ENCODE data around the gene PROZ.
"Not testable (repeated sequence)": the region's sequence is repeated elsewhere in the genome, so short reads cannot be mapped to it uniquely, and the experiment has no call there.

The PROZ gene, protein sequence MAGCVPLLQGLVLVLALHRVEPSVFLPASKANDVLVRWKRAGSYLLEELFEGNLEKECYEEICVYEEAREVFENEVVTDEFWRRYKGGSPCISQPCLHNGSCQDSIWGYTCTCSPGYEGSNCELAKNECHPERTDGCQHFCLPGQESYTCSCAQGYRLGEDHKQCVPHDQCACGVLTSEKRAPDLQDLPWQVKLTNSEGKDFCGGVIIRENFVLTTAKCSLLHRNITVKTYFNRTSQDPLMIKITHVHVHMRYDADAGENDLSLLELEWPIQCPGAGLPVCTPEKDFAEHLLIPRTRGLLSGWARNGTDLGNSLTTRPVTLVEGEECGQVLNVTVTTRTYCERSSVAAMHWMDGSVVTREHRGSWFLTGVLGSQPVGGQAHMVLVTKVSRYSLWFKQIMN

DNA sequence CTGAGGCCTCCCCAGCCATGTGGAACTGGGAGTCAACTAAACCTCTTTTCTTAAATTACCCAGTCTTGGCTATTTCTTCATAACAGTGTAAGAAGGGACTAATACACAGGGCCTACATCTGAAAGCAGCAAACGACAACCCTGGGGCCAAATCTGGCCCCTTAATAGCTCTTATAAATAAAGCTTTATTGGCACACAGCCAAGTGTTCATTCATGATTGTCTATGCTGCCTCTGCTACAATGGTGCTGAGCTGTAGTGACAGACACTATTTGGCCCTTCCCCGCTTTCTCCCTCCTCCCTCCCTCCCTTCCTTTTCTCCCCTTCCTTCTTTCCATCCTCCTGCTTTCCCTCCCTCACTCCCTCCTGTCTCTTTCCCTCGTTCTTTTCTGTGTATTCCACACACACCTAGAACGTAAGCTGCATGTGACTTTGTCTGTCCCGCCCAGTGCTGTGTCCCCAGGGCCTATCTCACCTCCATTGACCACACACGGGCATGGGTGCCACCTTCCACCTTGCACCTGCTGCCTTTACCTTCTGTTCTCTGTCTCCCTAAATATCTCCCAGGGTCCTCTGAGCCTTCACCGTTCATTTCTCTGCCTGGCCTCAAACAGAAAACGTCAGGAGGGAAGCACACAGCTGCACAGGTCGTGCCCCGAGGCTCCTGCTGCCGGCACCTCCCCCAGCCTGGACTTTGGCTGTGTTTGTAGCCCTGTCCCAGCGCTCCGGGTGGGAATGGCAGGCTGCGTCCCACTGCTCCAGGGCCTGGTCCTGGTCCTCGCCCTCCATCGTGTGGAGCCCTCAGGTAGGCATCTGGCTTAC lies at the start of gene PROZ:
PROZ (plus strand) TSS at position 720 of the 819 bp plus-strand sequence; CDS start at position 733, 13 bp downstream.
- no peak for DNase-seq

DNA sequence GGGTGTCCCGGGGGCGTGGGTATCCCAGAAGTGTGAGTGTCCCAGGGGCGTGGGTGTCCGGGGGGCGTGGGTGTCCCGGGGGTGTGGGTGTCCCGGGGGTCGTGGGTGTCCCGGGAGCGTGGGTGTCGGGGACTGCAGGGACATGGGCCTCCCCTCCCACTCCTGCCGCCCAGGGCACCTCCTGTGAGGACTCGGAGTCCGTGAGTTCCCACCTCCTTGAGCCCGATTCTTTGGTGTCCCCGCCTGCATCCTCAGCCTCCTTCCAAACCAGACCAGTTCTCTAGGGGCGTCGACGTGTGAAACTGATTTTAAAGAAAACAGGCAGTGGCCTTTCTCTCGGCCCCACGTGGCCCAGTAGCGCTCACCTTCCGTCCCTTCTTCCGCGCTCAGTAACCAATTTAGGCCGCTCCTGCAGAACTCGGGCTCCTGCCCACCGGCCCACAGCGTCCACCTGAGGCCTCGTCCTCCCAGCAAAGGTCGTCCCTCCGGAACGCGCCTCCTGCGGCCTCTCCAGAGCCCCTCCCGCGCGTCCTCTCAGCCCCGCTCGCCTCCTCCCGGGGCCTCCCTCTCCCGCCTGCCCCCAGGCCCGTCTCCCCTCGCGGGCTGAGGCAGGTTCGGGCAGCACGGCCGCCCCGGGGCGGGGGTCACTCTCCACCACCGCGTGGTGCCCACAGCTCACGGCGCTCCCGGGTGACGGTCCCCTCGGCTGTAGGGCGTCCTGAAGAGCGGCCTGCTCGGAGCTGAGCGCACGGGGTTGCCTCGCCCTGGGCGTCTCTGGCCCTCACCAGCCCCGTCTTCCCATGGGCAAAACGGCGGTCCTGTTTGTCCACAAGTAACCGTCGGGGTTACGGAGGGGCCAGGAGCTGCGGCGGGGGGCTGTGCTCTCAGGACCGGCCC lies 49.0 kb upstream of the PROZ start:
- DNase-seq, result no peak

DNA sequence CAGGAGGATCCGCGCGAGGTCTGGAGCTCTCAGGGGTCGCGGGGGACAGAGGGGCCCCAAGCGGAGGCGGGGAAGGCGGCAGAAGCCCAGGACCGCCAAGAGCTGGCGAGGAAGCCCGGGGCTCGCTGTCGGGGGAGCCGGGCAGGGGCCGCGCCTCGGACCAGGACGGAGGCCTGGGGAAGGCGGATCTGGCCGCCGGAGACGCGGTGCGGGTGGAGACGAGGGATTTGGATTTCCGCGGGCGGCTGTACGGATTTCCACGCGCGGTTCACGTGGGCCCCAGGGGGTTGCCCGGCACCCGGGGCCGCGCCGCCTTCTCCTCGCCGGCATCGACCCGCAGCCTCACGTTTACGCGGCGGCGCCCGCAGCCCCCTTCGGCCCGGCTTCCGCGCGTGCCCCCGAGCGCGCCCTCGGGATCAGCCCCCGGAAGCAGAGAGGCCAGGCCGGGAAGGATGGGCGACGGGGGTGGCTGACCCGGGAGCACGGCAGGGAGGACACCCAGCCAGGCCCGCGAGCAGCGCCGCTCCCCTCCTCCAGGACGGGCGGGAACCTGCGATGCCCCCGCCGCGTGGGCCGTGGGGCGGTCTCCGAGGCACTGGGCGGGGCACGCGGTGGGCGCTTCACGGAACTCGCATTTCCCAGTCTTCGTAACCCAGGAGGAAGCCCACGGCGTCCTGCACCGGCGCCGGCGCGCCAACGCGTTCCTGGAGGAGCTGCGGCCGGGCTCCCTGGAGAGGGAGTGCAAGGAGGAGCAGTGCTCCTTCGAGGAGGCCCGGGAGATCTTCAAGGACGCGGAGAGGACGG lies 48.2 kb upstream of the PROZ start:
- DNase-seq, result peak; percentile 56 to 57

DNA sequence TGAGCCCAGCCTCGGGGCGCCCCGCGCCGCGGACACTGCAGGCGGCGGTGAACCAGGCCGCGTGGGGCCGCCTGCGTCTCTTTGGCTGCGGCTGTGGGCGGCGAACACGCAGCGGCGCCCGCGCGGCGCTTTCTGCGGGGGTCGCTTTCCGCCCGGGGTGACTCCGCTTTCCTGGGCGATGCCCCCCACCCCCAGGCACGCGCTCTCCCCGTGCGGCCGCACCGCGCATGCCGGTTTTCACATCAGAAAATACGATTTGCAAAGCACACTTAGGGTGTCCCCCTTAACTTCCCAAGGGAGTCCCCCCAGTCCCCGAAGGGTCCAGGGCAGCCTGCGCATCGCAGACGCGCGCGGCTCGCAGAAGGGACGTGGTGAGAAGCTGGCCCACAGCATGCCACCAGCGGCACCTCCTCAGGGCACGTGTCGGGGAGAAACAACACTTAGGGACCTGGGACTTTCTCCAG lies 47.6 kb upstream of the PROZ start:
- peak; percentile 14 to 25 for DNase-seq

DNA sequence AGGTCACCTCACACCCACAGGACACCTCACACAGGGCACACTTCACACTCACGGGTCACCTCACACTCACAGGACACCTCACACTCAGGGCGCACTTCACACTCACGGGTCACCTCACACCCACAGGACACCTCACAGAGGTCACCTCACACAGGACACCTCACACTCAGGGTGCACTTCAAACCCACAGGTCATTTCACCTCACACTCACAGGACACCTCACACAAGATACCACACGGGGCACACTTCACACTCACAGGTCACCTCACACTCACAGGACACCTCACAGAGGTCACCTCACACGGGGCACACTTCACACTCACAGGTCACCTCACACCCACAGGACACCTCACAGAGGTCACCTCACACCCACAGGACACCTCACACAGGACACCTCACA lies 46.6 kb upstream of the PROZ start:
- DNase-seq, result not testable (repeated sequence)

DNA sequence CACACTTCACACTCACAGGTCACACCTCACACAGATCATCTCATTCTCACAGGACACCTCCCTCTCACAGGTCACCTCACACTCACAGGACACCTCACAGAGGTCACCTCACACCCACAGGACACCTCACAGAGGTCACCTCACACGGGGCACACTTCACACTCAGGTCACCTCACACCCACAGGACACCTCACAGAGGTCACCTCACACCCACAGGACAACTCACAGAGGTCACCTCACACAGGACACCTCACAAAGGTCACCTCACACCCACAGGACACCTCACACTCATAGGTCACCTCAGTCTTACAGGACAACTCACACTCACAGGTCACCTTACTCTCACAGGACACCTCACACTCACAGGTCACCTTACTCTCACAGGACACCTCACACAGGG lies 46.0 kb upstream of the PROZ start:
- DNase-seq, result not testable (repeated sequence)

DNA sequence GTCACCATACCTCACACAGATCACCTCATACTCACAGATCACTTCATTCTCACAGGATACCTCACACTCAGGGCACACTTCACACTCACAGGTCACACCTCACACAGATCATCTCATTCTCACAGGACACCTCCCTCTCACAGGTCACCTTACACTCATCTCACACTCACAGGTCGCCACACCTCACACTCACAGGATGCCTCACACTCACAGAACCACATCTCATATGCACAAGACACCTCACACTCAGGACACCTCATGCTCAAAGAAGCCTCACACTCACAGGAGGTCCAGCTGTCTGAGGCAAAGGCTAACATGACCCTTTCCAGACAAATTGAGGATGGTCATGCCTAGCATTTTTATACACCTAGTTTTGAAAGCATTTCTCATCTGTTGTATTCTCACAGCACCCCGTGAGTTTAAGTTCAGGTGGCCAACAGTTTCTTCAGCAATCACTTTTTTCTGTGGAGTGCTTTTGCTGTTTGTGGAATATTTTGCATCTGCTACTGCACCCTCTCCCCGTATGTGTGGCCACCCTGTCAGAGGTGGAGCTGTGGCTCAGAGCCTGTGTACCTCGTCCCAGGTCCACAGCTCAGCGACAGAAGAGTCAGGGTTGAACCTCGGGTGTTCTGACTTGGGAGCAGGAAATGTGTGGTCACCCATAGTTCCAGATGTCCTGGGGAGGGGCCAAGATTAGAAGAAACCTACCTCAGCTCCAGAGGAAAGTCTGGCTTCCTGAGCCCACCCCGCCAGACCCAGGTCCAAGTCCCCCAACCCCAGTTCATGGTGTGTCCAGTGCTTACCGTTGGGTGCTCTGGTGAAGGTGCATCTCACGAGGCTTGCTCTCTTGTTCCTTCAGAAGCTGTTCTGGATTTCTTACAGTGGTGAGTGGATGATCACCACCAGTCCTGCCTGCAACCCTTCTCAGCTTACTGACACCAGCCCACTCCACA lies 45.3 kb upstream of the PROZ start:
- DNase-seq, result no peak

DNA sequence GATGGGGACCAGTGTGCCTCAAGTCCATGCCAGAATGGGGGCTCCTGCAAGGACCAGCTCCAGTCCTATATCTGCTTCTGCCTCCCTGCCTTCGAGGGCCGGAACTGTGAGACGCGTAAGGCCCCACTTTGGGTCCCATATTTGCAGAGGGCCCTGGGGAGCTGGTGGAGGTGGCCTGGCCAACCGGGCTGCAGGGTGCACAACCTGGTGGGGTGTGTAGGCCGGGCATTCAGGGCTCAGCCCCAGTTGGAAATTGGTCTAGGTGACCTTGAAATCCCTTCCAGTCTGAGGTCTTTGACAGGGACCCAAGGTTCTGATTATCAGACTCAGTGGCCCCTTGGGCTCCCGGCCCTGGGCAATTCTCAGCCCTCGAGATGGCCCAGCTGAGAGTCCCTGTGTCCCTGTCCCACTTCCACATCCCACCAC lies 44.6 kb upstream of the PROZ start:
- no peak for DNase-seq

DNA sequence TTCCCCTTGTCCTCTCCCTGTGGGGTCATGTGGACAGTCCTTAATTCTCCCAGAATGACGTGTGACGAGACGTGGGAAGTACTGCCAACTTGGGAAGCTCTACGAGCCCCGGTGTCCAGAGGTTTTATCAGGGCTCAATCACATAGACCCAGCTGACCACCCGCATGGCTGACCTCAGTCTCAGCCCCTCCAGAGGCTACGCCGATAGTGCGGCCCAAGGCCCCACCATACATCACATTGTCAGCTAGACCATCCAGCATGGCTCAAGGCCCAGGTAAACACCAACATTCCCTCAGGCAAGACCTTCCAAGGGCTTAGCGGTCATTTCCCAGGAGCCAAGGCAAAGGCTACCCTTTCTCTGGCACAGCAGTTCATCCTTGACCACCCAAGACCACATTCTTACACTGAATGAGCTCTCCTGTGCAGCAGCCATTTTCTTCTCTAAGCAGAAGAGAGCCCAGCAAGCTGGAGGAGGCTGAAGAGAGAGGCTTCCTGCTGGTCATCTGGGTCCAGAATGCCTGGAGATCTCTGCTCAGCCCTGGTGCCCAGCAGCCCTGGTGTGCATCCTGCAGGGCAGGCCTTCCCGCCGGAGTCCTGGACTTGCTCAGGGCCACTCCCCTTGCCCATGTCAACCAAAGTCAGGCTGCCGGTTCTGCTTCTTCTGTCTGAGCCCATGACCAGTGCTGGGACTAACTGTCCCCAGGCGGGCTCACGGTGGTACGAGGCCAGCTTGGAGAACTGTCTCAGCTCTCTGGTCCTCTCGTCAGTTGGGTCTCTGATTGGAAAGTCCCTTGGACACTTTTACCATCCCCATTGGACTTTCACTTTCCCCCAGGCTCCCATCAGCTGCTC lies 43.7 kb upstream of the PROZ start:
- DNase-seq, result no peak

DNA sequence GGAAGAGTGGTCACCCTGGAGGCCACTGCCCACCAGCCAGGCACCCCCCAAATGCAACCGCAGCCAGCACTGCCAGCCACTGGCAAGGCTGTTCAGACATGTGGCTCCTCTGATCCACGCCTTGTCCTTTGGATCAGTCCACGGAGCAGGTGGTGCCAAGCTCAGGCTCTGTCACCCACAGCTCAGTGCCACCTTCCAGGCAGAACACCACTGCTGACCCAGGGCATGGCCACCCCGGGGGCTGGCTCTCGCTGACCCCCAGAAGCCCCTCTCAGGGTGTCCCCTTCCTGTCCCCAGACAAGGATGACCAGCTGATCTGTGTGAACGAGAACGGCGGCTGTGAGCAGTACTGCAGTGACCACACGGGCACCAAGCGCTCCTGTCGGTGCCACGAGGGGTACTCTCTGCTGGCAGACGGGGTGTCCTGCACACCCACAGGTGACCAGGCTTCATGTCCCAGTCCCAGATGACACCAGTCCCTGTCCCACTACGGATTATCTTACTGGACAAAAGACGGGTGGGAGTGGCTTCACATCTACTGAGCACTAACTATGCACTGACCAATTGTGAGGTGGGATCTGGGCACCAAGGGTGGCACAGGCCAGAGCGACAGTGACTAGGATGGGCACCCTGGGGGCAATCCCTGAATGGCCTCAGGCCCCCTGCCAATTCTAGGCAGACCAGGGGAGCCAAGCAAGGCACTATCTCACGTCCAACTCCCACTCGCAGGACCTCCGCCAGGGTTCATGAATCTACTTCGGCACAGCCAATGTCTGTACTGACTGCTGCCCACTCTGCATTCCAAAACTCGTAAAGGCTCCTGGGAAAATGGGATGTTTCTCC lies 42.9 kb upstream of the PROZ start:
- DNase-seq, result no peak

DNA sequence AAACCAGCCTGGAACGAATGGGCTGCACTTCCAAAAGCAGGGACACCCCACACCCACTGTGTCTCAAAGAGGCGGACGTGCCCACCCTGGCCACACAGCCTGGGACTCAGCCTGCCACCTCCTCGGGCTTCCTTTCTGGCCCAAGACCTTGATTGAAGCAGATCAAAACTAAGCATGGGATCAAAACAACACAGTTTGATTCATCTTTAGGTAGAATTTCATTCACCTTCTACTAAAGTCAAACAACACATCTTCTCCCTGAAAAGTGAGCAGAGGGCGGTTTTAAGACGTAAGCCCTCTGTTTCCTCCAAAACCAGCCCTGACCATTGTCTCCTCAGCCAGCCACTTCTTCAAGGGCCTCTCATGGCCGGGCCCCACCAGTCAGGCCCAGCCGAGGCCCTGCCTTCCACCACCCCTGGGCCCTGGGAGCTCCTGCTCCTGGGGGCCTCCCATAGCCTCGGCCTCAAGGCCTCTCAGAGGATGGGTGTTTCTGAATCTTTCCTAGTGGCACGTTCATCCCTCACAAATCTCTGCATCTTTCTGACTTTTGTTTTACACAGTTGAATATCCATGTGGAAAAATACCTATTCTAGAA lies 42.1 kb upstream of the PROZ start:
- no peak for DNase-seq

DNA sequence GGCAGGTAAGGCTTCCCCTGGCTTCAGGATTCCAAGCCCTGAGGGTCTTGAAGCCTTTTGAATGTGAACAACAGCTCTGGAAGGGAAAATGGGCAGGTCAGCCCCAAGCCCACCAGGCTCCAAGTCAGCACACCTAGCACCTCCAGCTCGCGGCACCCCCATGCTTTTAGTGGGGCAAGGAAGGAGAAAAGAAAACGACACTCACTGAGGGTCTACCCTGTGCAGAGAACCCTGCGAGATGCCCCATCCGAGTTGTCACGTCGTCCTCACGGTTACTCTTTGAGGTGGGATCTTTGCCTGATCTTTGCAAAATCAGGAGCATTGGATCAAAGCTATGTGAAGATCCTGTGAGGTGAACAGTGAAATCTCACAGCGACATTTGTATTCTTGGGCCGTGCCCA lies 41.6 kb upstream of the PROZ start:
- no peak for DNase-seq

DNA sequence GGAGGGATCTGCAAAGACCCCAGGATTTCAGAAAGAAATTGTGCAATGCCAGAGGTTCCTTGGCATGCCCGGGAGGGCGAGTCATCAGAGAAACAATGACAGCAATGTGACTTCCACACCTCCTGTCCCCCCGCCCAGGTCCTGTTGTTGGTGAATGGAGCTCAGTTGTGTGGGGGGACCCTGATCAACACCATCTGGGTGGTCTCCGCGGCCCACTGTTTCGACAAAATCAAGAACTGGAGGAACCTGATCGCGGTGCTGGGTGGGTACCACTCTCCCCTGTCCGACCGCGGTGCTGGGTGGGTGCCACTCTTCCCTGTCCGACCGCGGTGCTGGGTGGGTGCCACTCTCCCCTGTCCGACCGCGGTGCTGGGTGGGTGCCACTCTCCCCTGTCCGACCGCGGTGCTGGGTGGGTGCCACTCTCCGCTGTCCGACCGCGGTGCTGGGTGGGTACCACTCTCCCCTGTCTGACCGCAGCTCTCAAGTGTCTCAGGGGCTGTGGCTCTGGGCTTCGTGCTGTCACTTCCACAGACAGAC lies 41.0 kb upstream of the PROZ start:
- DNase-seq, result no peak

DNA sequence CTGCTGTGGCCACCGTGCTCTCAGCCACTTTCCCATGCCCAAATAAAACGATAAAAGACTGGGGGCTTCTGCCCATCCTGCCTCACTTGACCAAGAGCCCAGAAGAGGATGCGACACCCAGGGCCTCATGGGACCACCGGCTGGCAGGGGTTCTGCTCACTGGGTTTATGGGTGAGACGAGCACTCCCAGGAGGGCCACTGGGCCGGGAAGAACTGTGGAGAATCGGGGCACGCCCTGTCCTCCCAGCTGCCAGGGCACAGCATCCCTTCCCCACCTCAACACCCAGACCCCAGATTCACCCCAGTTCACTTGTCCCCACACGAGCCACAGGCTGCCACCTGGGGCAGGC lies 40.6 kb upstream of the PROZ start:
- no peak for DNase-seq

DNA sequence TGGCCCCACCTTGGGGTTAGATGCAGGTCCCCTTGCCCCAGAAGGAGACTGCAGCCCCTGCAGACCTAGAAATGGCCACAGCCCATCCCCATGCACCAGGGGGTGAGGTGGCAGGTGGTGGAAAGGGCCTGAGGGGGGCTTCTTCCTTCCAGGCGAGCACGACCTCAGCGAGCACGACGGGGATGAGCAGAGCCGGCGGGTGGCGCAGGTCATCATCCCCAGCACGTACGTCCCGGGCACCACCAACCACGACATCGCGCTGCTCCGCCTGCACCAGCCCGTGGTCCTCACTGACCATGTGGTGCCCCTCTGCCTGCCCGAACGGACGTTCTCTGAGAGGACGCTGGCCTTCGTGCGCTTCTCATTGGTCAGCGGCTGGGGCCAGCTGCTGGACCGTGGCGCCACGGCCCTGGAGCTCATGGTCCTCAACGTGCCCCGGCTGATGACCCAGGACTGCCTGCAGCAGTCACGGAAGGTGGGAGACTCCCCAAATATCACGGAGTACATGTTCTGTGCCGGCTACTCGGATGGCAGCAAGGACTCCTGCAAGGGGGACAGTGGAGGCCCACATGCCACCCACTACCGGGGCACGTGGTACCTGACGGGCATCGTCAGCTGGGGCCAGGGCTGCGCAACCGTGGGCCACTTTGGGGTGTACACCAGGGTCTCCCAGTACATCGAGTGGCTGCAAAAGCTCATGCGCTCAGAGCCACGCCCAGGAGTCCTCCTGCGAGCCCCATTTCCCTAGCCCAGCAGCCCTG lies 40.0 kb upstream of the PROZ start:
- no peak for DNase-seq

DNA sequence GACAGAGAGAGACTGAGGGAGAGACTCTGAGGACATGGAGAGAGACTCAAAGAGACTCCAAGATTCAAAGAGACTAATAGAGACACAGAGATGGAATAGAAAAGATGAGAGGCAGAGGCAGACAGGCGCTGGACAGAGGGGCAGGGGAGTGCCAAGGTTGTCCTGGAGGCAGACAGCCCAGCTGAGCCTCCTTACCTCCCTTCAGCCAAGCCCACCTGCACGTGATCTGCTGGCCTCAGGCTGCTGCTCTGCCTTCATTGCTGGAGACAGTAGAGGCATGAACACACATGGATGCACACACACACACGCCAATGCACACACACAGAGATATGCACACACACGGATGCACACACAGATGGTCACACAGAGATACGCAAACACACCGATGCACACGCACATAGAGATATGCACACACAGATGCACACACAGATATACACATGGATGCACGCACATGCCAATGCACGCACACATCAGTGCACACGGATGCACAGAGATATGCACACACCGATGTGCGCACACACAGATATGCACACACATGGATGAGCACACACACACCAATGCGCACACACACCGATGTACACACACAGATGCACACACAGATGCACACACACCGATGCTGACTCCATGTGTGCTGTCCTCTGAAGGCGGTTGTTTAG lies 39.2 kb upstream of the PROZ start:
- no peak for DNase-seq

DNA sequence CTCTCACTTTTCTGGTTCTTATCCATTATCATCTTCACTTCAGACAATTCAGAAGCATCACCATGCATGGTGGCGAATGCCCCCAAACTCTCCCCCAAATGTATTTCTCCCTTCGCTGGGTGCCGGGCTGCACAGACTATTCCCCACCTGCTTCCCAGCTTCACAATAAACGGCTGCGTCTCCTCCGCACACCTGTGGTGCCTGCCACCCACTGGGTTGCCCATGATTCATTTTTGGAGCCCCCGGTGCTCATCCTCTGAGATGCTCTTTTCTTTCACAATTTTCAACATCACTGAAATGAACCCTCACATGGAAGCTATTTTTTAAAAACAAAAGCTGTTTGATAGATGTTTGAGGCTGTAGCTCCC lies 38.6 kb upstream of the PROZ start:
- no peak for DNase-seq
